Islet of Langerhans (tissue), 1 donor: ENCODE results near the gene ZC3H7A.

ENCODE experiments used
- FAIRE-seq: peaks from one replicate; lab custom pipeline; 2011; peaks lifted over from hg19 to GRCh38; lab: Jason Lieb, UNC

ZC3H7A gene

DNA sequence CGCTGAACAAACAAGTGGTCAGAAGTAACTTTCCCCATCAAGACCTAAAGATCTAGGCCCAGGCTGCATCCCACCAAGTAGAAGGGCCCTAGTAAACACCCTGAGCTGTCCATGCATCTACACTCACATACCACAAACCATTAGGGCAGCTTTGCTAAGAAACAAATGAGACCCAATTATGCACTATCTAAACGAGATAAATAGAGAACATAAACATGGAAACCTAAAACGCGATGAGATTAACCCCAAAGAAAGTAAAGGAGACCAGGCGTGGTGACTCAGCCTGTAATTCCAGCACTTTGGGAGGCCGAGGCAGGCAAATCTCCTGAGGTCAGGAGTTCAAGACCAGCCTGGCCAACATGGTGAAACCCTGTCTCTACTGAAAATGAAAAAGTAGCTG is 60.2 kb downstream of the ZC3H7A start:
- no peak for FAIRE-seq

DNA sequence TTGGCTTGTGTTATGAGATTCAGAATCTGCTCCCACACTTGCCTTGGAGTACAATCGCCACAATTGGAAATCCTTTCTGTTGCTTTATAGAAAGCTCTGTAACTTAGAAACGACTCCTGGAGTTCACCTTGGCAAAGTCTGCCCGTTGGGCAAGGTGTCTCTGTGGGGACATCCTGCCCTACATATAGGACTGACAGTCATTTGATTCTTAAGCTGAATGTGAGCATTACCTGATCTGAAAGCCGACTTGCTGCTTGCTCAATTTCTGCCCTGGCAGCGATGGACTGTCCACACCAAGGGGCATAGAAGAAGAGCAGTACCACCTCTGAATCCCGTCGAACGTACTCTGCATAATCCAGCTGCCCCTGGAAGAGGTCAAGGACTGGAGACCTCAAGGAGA is 61.3 kb downstream of the ZC3H7A start:
- FAIRE-seq = no peak

DNA sequence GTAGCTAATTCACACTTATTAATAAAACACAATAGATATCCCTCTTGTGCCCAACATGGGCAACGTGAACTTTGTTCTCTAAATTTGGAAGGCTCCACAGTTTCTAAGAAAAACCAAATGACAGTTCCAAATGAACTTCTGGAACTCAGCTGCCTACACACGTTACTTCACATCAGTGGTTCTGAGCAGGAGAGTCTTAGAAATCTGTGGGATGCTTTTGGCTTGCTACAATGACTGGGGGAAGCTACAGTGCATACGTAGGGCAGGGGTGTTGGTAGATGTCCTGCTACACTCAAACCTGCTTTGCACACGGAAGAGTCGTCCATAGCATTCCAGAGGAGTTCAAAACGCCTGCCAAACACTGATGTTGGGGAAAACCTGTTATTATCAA is 62.4 kb downstream of the ZC3H7A start:
- no peak for FAIRE-seq

GRCh38 chr16:11734025-11734652 is 62.9 kb downstream of the ZC3H7A start:
- FAIRE-seq = no peak

DNA sequence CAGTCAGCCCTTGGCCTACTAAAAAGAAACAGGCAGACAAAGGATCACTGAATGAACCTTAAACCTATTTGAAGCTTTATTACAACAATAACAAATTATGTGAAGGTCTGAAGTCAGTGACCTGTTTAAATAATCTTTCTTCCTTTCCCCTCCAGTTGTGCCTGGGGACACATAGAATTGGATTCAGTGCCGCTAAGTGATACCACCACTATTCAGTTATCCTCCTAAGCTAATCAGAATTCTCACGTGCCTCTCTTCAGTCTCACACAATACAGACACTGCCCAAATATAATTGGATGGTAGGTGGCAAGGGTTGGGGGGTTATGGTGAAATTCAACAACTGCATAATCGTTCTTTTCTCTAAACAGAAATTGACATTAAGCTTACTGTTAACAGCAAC is 65.8 kb downstream of the ZC3H7A start:
- no peak for FAIRE-seq

DNA sequence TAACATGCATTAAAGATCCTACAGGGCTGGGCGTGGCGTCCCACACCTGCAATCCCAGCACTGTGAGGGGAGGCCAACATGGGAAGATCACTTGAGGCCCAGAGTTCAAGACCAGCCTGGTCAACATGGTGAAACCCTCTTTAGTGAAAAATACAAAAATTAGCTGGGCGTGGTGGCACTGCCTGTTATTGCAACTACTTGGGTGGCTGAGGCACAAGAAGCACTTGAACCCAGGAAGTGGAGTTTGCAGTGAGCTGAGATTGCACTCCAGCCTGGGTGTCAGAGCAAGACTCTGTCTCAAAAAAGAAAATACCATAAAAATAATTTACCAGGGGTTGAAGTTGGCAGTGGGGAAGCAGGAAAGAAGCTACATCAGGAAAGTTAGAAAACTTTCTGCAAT is 67.3 kb downstream of the ZC3H7A start:
- no peak for FAIRE-seq

- FAIRE-seq = no peak
Measured at GRCh38 chr16:11727796-11728543, 69.1 kb downstream of the ZC3H7A start.

GRCh38 chr16:11726008-11726407 is 71.0 kb downstream of the ZC3H7A start:
- no peak for FAIRE-seq

DNA sequence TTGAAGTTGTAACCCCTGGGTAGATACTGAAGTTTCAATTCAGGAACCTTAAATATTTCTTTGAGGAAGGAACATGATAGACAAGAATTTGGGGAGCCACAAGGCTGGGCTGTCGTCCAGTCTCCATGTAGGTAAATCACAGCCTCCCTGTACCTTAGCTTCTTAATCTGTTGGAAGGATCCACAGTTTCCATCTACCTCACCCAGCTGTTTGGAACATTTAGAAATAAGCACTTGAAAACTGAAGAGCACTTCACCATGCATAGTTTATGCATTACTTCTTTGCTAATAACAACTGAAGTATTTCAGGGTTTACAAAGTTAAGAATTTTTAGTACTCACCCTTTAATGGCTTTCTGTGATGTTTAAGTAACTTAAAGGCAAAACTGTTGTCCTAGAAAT is 71.6 kb downstream of the ZC3H7A start:
- FAIRE-seq = no peak

- no peak for FAIRE-seq
Measured at GRCh38 chr16:11722468-11722808, 74.6 kb downstream of the ZC3H7A start.

GRCh38 chr16:11721781-11722467 is 75.1 kb downstream of the ZC3H7A start:
- no peak for FAIRE-seq

DNA sequence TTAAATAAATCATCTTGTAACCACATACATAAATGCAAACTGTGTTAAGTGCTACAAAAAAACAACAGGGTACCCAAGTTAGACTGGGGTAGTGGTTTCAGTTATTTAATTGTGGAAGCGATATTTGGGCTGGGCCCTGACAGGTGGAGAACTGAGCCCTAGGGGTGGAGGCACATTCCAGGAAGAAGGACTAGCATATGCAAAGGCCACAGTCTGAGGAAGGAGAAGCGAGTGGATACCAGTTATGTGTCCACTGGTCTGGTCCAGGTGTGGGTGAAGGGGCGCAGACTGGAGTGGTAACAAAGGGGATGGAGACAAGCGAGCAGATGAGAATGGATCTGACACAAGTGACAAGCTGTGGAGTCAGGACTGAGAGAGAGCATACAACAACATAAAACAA is 77.3 kb downstream of the ZC3H7A start:
- no peak for FAIRE-seq

GRCh38 chr16:11719171-11719570 is 77.9 kb downstream of the ZC3H7A start:
- no peak for FAIRE-seq

- no peak for FAIRE-seq
Measured at GRCh38 chr16:11717811-11718210, 79.2 kb downstream of the ZC3H7A start.

GRCh38 chr16:11716336-11716735 is 80.7 kb downstream of the ZC3H7A start:
- no peak for FAIRE-seq

DNA sequence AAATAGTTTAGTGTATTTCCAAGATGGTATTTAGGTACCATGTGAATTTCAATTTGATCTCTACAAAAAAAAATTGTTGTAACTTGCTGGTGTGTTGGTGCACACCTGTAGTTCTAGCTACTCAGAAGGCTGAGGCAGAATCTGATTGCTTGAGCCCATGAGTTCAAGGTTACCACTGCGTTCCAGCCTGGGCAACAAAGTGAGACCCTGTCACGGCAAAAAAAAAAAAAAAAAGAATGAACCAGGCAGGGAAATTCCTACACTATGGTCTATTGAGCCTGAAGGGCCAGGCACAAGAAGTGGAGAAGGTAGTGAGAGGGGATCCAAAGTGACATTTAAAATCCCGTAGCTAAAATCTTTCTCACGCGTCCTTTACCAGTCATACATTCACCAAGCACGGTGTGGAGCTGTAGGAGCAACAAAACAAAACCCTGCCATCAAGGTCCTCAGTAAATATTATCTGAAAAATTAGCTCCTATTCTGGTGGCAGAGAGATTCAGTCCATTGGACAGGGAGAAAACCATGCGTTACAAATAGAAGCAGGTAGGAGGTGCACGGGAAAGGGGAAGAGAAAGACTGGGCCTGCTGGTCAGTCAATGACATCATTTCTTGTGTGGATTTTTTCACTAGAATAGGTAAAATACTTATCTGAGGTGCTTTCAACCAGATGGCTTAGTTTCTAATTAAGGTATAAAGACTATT is 81.7 kb downstream of the ZC3H7A start:
- no peak for FAIRE-seq

DNA sequence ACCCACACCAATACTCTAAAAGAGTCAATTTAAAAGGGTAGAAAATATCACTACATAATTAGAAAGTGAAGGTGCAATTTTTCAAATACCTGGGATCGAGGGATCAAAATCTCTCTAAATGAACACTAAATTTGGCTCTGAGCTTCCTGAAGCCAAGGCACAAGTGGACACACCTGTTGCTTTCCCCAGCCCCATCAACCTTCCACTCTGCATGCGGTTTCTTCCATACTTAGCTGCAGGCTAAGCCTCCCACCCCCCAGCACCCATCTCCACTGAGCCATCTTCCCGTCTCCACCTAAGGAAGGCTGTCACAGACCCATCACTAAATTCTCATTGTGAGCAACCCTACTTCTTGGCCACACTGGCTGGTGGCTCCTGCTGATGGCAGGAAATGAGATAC is 84.9 kb downstream of the ZC3H7A start:
- FAIRE-seq = no peak

DNA sequence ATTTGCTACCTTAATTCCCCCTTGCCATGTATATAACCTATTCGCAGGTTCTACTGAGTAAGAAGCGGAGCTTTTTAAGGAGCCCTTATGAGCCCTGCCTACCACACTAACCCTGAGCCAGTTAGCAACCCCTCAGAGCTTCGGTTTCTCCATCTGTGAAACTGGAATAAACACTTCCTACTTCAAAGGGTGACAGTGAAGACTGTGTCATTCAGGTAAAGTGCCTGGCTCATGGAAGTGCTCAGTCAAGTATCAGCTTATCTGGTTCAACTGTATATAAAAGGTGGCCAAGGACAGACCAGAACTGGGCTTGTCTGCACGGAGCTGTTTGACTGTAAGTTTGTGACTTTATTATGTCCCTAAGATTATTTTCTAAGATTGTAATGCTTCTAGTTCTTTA is 85.4 kb downstream of the ZC3H7A start:
- no peak for FAIRE-seq

DNA sequence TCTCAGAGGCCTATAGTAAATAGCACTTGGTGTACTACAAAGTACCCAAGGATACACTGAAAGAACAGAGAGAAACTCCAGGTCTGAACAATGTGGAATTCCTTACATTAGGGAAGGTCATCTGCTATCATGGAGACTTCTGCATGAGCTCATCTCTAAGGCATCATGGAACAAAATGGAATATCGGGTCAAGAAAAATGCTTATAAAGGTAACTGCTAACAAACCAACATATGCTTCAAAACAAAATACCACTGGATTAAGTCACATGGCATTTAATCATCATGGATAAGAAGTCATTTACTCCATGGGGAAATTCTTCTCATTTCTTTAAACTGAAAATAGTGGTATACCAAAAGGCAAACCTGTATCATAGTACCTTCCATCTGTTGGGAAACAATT is 88.6 kb downstream of the ZC3H7A start:
- no peak for FAIRE-seq

GRCh38 chr16:11707679-11708197 is 89.3 kb downstream of the ZC3H7A start:
- FAIRE-seq = no peak

GRCh38 chr16:11706180-11706742 is 90.8 kb downstream of the ZC3H7A start:
- FAIRE-seq = no peak

GRCh38 chr16:11705311-11706025 is 91.6 kb downstream of the ZC3H7A start:
- FAIRE-seq = no peak
